ENCODE measurements around the gene UBL4B. TPM values are rescaled to one million over a fixed set of nuclear protein-coding genes. Genes with fewer than 3 reads are reported as not detected.

The UBL4B gene
- total and polyA plus RNA-seq, 2 donors (not counting 1 experiment from before 2014, with no cell fraction given) = not detected

- Histone ChIP-seq H2AFZ (ENCODE audit: insufficient read depth, low read depth, low read length, poor library complexity, severe bottlenecking) (peak overlapping the region; percentile 53), H3K4me3 (ENCODE audit: control extremely low read depth in 1 of 5, extremely low read depth in 1 of 5, insufficient read depth in 1 of 5, low read depth in 2 of 5, low read length in 4 of 5) (peak overlapping the region; percentile 9 to 61 (median 47)), H3K79me2 (ENCODE audit: control insufficient read depth, insufficient read depth, low read length) (no peaks in the 10 kb centered on the region), H3K27ac (ENCODE audit: low read length in 2 of 2) (no peak overlapping the region), H3K9me3 (ENCODE audit: control extremely low read depth in 1 of 3, control insufficient read depth in 2 of 3, insufficient read depth in 1 of 3, low read length in 2 of 3) (peaks cover 0 to 35% (median 0%) of the 10 kb centered on the region in 3 donors), H3K36me3 (replicated peaks in 1 of 2; ENCODE audit: control extremely low read depth in 1 of 2, control insufficient read depth in 1 of 2, extremely low read depth in 1 of 2, insufficient read depth in 2 of 2, low read length in 1 of 2) (no peaks in the 10 kb centered on the region), H4K20me1 (ENCODE audit: control insufficient read depth, insufficient read depth, low read length, poor library complexity, severe bottlenecking) (peaks cover 4% of the 10 kb centered on the region), H3K27me3 (replicated peaks in 1 of 4; ENCODE audit: control extremely low read depth in 1 of 4, control insufficient read depth in 3 of 4, insufficient read depth in 4 of 4, low read length in 3 of 4) (peaks cover 0 to 64% (median 44%) of the 10 kb centered on the region in 4 experiments), H3K9ac (ENCODE audit: low read length) (peak overlapping the region; percentile 35), H3K4me2 (replicated peaks; ENCODE audit: low read depth, low read length, poor library complexity, severe bottlenecking) (peak overlapping the region; percentile 81), H3K4me1 (ENCODE audit: control insufficient read depth in 2 of 2, insufficient read depth in 2 of 2, low read length in 2 of 2) (peaks cover 34 to 40% of the 10 kb centered on the region in 2 donors)
- TF ChIP-seq, protein P1, sequence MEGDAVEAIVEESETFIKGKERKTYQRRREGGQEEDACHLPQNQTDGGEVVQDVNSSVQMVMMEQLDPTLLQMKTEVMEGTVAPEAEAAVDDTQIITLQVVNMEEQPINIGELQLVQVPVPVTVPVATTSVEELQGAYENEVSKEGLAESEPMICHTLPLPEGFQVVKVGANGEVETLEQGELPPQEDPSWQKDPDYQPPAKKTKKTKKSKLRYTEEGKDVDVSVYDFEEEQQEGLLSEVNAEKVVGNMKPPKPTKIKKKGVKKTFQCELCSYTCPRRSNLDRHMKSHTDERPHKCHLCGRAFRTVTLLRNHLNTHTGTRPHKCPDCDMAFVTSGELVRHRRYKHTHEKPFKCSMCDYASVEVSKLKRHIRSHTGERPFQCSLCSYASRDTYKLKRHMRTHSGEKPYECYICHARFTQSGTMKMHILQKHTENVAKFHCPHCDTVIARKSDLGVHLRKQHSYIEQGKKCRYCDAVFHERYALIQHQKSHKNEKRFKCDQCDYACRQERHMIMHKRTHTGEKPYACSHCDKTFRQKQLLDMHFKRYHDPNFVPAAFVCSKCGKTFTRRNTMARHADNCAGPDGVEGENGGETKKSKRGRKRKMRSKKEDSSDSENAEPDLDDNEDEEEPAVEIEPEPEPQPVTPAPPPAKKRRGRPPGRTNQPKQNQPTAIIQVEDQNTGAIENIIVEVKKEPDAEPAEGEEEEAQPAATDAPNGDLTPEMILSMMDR (IDR thresholded peaks at IDR 0.05) = no peak
- peak; percentile 72 for TF ChIP-seq EZH2 (IDR thresholded peaks at IDR 0.05; ENCODE audit: borderline replicate concordance, insufficient read depth, low read depth, low read length, poor library complexity, severe bottlenecking)
- ChIA-PET CTCF (interaction anchor here (0.5 to 1.4 kb wide), 3 partner anchors 9 to 19 kb away, joined by 3 to 4 read pairs (median 4); no protein-coding TSS in a partner anchor), POLR2A (interaction anchor here (1.4 kb wide), 1 partner anchor 10 kb away, joined by 6 read pairs; no protein-coding TSS in a partner anchor)
- H3K27ac Mint-ChIP-seq = peak overlapping the region; percentile 71
- H3K9me3 Mint-ChIP-seq (ENCODE audit: insufficient read depth) = no peaks in the 10 kb centered on the region
- H3K4me3 Mint-ChIP-seq = peak overlapping the region; percentile 94
- peaks cover 25% of the 10 kb centered on the region for H3K4me1 Mint-ChIP-seq
- intact Hi-C loops (cut with micrococcal nuclease) = loop anchor here (2.0 kb wide), 1 partner anchor 14 kb away; no protein-coding TSS in a partner anchor
- peak; percentile 47 for ATAC-seq (ENCODE audit: low read depth)
- peaks cover 62% of the 10 kb centered on the region for H3K27me3 Mint-ChIP-seq
- peak; percentile 78 for DNase-seq
- WGBS (ENCODE audit: insufficient coverage) = 6% methylated on average over 67 of the region's 68 CpGs
Measured at GRCh38 chr1:110068646-110069403, 43.4 kb upstream of the UBL4B start.
